HepG2 (cell line): ENCODE results near the gene CCDC57. TPM values are rescaled to one million over a fixed set of nuclear protein-coding genes. Genes with fewer than 3 reads are reported as not detected.

Experiments used
- DBP ChIP-seq: sonication (generic); formaldehyde crosslinking; IDR thresholded peaks from 2 replicates; pipeline ENCODE4 v1.4.0; 2020; ENCODE audit warnings: missing genetic modification reagents; ENCODE audit errors: not compliant biosample characterization
- DZIP1 ChIP-seq: sonication (generic); formaldehyde crosslinking; IDR thresholded peaks from 2 replicates; pipeline ENCODE4 v1.5.0; 2020; ENCODE audit warnings: mild to moderate bottlenecking, missing genetic modification reagents
- FOXC1 ChIP-seq: sonication (generic); formaldehyde crosslinking; IDR thresholded peaks from 2 replicates; pipeline ENCODE4 v1.8.0; 2022; ENCODE audit warnings: mild to moderate bottlenecking, missing genetic modification reagents, borderline replicate concordance
- JUN ChIP-seq: sonication (generic); formaldehyde crosslinking; IDR thresholded peaks from 2 replicates; pipeline ENCODE4 v1.4.0; 2020; ENCODE audit warnings: mild to moderate bottlenecking, missing genetic modification reagents
- KLF13 ChIP-seq: sonication (generic); formaldehyde crosslinking; IDR thresholded peaks from 2 replicates; pipeline ENCODE4 v1.4.0; 2020; ENCODE audit warnings: mild to moderate bottlenecking, missing genetic modification reagents
- MAFK ChIP-seq, 2 experiments: IDR thresholded peaks in 1 of 2; conservative IDR thresholded peaks in 1 of 2; 2 replicates each; pipeline ENCODE4 v1.6.1; 2011; ENCODE audit warnings: improper control_type of control experiment in 2 of 2, low read length in 2 of 2
- NBN ChIP-seq: fragments of 450-650 bp; conservative IDR thresholded peaks from 2 replicates; pipeline ENCODE4 v1.6.1; 2017
- SUZ12 ChIP-seq: fragments of 150-350 bp; IDR thresholded peaks from 2 replicates; pipeline ENCODE4 v1.6.1; 2014; ENCODE audit warnings: low read depth, low read length
- THAP9 ChIP-seq: sonication (generic); formaldehyde crosslinking; IDR thresholded peaks from 2 replicates; pipeline ENCODE4; 2020; ENCODE audit warnings: missing genetic modification reagents, mild to moderate bottlenecking, borderline replicate concordance
- ZBTB25 ChIP-seq: IDR thresholded peaks from 2 replicates; pipeline ENCODE4 v1.6.1; 2018; ENCODE audit warnings: missing genetic modification reagents
- ZNF772 ChIP-seq: sonication (generic); formaldehyde crosslinking; IDR thresholded peaks from 2 replicates; pipeline ENCODE4 v1.5.0; 2020; ENCODE audit warnings: mild to moderate bottlenecking, missing genetic modification reagents
- ZNF781 ChIP-seq: sonication (generic); formaldehyde crosslinking; IDR thresholded peaks from 2 replicates; pipeline ENCODE4 v1.5.1; 2020; ENCODE audit warnings: borderline replicate concordance, mild to moderate bottlenecking, missing genetic modification reagents; ENCODE audit errors: not compliant biosample characterization
- ZNF782 ChIP-seq: sonication (generic); formaldehyde crosslinking; IDR thresholded peaks from 2 replicates; pipeline ENCODE4 v1.4.0; 2020; ENCODE audit warnings: missing genetic modification reagents, mild to moderate bottlenecking, borderline replicate concordance
- ZNF784 ChIP-seq: sonication (generic); formaldehyde crosslinking; IDR thresholded peaks from 2 replicates; pipeline ENCODE4 v1.5.1; 2020; ENCODE audit warnings: missing genetic modification reagents, mild to moderate bottlenecking, borderline replicate concordance
- polyA plus RNA-seq, 8 experiments: library from polyadenylated mRNA; depleted of rRNA in 3 of 8; stranded (reverse) in 7 of 8; unstranded in 1 of 8; fragments of >200 nt; fragmentation: Illumina TruSeq in 4 of 8; extraction: Trizol in 4 of 8; gene quantifications; 2 replicates each; pipeline versions ENCODE4 v1.2.1 to v1.2.3, GENCODE V29; 2011 to 2016; ENCODE audit warnings: low read depth in 4 of 8, missing spikeins in 1 of 8, mixed read lengths in 1 of 8; ENCODE audit not compliant: insufficient read depth in 1 of 8
- total RNA-seq, 5 experiments: library from RNA; depleted of rRNA; stranded (reverse); fragments of >200 nt; fragmentation: Illumina TruSeq; extraction: Trizol; gene quantifications; 2 replicates each; pipeline ENCODE4 v1.2.3, GENCODE V29; 2016; ENCODE audit warnings: low read depth in 1 of 5
- TF ChIP-seq, protein P1 (sequence below): sonication (generic); formaldehyde crosslinking; conservative IDR thresholded peaks from 2 replicates; pipeline ENCODE4 v1.4.0; 2020; ENCODE audit warnings: mild to moderate bottlenecking, missing genetic modification reagents, moderate library complexity

CCDC57 gene
- total and polyA plus RNA-seq, 2 of the 13 experiments (the other 11 are each of a cell fraction or from before 2014, with no cell fraction given) = 59.3 to 59.9 TPM

- peak; percentile 98 for TF ChIP-seq DZIP1 (CRISPR knock-in tag)
- peak; percentile 78; the same call in 1 of the 2 replicates for TF ChIP-seq ZNF782
- TF ChIP-seq MAFK (conservative IDR thresholded peaks at IDR 0.05 in 1 of 2, IDR thresholded peaks at IDR 0.05 in 1 of 2; ENCODE audit: low read length in 2 of 2) = no peak
- no peak for TF ChIP-seq SUZ12
- TF ChIP-seq THAP9 (CRISPR knock-in tag) = no peak
- TF ChIP-seq NBN = no peak
- TF ChIP-seq ZNF784 (CRISPR knock-in tag) = no peak; the same call in 1 of the 2 replicates
- TF ChIP-seq KLF13 (CRISPR knock-in tag) = no peak
- TF ChIP-seq DBP = no peak
- TF ChIP-seq JUN (CRISPR knock-in tag) = no peak
- TF ChIP-seq ZNF781 = peak; percentile 94
- TF ChIP-seq ZBTB25 (CRISPR knock-in tag) = peak; percentile 72
- TF ChIP-seq, protein P1, sequence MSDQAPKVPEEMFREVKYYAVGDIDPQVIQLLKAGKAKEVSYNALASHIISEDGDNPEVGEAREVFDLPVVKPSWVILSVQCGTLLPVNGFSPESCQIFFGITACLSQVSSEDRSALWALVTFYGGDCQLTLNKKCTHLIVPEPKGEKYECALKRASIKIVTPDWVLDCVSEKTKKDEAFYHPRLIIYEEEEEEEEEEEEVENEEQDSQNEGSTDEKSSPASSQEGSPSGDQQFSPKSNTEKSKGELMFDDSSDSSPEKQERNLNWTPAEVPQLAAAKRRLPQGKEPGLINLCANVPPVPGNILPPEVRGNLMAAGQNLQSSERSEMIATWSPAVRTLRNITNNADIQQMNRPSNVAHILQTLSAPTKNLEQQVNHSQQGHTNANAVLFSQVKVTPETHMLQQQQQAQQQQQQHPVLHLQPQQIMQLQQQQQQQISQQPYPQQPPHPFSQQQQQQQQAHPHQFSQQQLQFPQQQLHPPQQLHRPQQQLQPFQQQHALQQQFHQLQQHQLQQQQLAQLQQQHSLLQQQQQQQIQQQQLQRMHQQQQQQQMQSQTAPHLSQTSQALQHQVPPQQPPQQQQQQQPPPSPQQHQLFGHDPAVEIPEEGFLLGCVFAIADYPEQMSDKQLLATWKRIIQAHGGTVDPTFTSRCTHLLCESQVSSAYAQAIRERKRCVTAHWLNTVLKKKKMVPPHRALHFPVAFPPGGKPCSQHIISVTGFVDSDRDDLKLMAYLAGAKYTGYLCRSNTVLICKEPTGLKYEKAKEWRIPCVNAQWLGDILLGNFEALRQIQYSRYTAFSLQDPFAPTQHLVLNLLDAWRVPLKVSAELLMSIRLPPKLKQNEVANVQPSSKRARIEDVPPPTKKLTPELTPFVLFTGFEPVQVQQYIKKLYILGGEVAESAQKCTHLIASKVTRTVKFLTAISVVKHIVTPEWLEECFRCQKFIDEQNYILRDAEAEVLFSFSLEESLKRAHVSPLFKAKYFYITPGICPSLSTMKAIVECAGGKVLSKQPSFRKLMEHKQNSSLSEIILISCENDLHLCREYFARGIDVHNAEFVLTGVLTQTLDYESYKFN (CRISPR knock-in tag) = peak; percentile 69; the same call in 1 of the 2 replicates
- peak; percentile 77 for TF ChIP-seq ZNF772
- peak; percentile 69 for TF ChIP-seq FOXC1 (CRISPR knock-in tag)
These were observed 108.8 kb downstream of the CCDC57 start (continued) for GRCh38 chr17:82103553-82104451.
